H1 (cell line): ENCODE results near the gene POLR3H. TPM values are rescaled to one million over a fixed set of nuclear protein-coding genes. Genes with fewer than 3 reads are reported as not detected.

Experiments used
- CTBP2 ChIP-seq: IDR thresholded peaks from 2 replicates; pipeline ENCODE4 v1.7.0; 2011; ENCODE audit warnings: borderline replicate concordance, mild to moderate bottlenecking, moderate library complexity, mixed read lengths, low read length; ENCODE audit not compliant: insufficient read depth, insufficient read length
- RBBP5 ChIP-seq: IDR thresholded peaks from 2 replicates; pipeline ENCODE4 v1.7.1; 2012; ENCODE audit warnings: low read depth, mild to moderate bottlenecking, inconsistent platforms, low read length, moderate library complexity, borderline replicate concordance
- RFX5 ChIP-seq: IDR thresholded peaks from 2 replicates; pipeline ENCODE4 v1.6.1; 2011; ENCODE audit warnings: low read depth, low read length, improper control_type of control experiment, borderline replicate concordance
- RNF2 ChIP-seq: fragments of 200-900, 300-1000 bp; sonication (generic); IDR thresholded peaks from 2 replicates; pipeline ENCODE4 v1.7.1; 2016; ENCODE audit warnings: borderline replicate concordance, low read depth, mild to moderate bottlenecking, antibody characterized with exemption, low read length; ENCODE audit not compliant: poor library complexity, severe bottlenecking; ENCODE audit errors: missing control alignments
- TCF12 ChIP-seq: IDR thresholded peaks from 2 replicates; pipeline ENCODE4 v1.6.1; 2011; ENCODE audit warnings: low read depth, mild to moderate bottlenecking, low read length
- polyA plus RNA-seq, 7 experiments: library from polyadenylated mRNA; depleted of rRNA in 3 of 7; stranded (reverse) in 5 of 7; unstranded in 2 of 7; fragments of >200 nt in 5 of 7; fragments of 200-250 nt in 2 of 7; gene quantifications; 1 replicate in 5 of 7; 2 replicates in 1 of 7; 4 replicates in 1 of 7; pipeline versions ENCODE4 v1.2.1 to v1.2.3, GENCODE V29; 2011 to 2013; ENCODE audit warnings: missing spikeins in 2 of 7, mixed read lengths in 2 of 7
- total RNA-seq: library from RNA; stranded (reverse); fragmentation: NEBNext Ultra II Directional; extraction: Animal tissue kit (Norgen Biotek cat#: 25700); gene quantifications from 2 replicates; pipeline ENCODE4 v1.2.1, GENCODE V29; 2021
- TF ChIP-seq, protein P1 (sequence below): fragments of 300-600 bp; sonication (generic); IDR thresholded peaks from 2 replicates; pipeline ENCODE4 v1.7.1; 2012; ENCODE audit warnings: low read length, moderate library complexity, mild to moderate bottlenecking, inconsistent platforms; ENCODE audit not compliant: insufficient replicate concordance
- TF ChIP-seq, protein P2 (sequence below): IDR thresholded peaks from 2 replicates; pipeline ENCODE4 v1.6.1; 2011; ENCODE audit warnings: low read depth, mild to moderate bottlenecking, low read length; ENCODE audit not compliant: insufficient read depth
- TF ChIP-seq, protein P3 (sequence below): IDR thresholded peaks from 2 replicates; pipeline ENCODE4 v1.6.1; 2012; ENCODE audit warnings: inconsistent platforms

POLR3H gene
- total and polyA plus RNA-seq, 2 of the 8 experiments (the other 6 are each of a cell fraction or from before 2014, with no cell fraction given), result 29.7 to 39.2 TPM

DNA sequence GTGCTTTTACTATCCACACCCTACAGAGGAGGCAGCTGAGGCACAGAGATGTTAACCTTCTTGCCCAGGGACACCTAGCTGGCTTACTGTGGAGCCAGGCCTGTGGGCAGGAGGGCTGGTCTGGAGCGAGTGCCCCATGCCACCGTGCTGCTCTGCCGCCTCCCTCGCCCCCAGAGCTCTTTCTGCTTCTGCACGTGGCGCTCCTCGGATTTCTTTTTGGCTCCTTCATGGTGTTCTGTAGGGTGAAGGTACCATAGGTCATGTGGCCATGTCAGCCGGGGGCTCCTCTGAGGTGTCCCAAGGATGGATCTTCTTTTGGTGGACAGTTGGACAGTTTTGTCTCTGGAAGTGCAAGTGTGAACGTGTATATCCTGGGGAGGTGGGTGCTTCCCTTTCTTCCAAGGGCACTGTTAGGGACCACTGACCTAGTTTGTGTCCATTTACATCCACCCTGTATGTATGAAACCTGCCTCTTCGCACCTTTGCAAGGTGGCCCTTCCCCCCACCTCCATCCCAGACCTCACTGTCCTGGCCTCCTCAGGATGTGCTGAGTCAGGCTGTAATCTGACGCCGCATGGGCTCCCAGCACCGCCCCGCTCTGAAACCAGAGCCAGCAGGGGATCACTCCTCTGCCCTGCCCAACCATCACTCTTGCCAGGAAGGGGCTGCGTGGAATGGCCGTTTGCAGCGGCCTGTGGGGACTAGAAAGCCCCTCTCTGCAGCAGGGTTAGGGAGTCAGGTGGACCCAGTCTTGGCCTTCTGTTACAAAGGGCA, 31.7 kb downstream of the POLR3H start (continued):
- TF ChIP-seq, protein P1, sequence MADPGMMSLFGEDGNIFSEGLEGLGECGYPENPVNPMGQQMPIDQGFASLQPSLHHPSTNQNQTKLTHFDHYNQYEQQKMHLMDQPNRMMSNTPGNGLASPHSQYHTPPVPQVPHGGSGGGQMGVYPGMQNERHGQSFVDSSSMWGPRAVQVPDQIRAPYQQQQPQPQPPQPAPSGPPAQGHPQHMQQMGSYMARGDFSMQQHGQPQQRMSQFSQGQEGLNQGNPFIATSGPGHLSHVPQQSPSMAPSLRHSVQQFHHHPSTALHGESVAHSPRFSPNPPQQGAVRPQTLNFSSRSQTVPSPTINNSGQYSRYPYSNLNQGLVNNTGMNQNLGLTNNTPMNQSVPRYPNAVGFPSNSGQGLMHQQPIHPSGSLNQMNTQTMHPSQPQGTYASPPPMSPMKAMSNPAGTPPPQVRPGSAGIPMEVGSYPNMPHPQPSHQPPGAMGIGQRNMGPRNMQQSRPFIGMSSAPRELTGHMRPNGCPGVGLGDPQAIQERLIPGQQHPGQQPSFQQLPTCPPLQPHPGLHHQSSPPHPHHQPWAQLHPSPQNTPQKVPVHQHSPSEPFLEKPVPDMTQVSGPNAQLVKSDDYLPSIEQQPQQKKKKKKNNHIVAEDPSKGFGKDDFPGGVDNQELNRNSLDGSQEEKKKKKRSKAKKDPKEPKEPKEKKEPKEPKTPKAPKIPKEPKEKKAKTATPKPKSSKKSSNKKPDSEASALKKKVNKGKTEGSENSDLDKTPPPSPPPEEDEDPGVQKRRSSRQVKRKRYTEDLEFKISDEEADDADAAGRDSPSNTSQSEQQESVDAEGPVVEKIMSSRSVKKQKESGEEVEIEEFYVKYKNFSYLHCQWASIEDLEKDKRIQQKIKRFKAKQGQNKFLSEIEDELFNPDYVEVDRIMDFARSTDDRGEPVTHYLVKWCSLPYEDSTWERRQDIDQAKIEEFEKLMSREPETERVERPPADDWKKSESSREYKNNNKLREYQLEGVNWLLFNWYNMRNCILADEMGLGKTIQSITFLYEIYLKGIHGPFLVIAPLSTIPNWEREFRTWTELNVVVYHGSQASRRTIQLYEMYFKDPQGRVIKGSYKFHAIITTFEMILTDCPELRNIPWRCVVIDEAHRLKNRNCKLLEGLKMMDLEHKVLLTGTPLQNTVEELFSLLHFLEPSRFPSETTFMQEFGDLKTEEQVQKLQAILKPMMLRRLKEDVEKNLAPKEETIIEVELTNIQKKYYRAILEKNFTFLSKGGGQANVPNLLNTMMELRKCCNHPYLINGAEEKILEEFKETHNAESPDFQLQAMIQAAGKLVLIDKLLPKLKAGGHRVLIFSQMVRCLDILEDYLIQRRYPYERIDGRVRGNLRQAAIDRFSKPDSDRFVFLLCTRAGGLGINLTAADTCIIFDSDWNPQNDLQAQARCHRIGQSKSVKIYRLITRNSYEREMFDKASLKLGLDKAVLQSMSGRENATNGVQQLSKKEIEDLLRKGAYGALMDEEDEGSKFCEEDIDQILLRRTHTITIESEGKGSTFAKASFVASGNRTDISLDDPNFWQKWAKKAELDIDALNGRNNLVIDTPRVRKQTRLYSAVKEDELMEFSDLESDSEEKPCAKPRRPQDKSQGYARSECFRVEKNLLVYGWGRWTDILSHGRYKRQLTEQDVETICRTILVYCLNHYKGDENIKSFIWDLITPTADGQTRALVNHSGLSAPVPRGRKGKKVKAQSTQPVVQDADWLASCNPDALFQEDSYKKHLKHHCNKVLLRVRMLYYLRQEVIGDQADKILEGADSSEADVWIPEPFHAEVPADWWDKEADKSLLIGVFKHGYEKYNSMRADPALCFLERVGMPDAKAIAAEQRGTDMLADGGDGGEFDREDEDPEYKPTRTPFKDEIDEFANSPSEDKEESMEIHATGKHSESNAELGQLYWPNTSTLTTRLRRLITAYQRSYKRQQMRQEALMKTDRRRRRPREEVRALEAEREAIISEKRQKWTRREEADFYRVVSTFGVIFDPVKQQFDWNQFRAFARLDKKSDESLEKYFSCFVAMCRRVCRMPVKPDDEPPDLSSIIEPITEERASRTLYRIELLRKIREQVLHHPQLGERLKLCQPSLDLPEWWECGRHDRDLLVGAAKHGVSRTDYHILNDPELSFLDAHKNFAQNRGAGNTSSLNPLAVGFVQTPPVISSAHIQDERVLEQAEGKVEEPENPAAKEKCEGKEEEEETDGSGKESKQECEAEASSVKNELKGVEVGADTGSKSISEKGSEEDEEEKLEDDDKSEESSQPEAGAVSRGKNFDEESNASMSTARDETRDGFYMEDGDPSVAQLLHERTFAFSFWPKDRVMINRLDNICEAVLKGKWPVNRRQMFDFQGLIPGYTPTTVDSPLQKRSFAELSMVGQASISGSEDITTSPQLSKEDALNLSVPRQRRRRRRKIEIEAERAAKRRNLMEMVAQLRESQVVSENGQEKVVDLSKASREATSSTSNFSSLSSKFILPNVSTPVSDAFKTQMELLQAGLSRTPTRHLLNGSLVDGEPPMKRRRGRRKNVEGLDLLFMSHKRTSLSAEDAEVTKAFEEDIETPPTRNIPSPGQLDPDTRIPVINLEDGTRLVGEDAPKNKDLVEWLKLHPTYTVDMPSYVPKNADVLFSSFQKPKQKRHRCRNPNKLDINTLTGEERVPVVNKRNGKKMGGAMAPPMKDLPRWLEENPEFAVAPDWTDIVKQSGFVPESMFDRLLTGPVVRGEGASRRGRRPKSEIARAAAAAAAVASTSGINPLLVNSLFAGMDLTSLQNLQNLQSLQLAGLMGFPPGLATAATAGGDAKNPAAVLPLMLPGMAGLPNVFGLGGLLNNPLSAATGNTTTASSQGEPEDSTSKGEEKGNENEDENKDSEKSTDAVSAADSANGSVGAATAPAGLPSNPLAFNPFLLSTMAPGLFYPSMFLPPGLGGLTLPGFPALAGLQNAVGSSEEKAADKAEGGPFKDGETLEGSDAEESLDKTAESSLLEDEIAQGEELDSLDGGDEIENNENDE, result no peak
- TF ChIP-seq RNF2 (no peak), CTBP2 (peak; percentile 31), TCF12 (no peak), RBBP5 (0 out of 2 replicates have a peak, but pooled peaks have one; percentile 43), RFX5 (no peak)
- TF ChIP-seq, protein P2, sequence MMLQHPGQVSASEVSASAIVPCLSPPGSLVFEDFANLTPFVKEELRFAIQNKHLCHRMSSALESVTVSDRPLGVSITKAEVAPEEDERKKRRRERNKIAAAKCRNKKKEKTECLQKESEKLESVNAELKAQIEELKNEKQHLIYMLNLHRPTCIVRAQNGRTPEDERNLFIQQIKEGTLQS, result no peak
- TF ChIP-seq, protein P3, sequence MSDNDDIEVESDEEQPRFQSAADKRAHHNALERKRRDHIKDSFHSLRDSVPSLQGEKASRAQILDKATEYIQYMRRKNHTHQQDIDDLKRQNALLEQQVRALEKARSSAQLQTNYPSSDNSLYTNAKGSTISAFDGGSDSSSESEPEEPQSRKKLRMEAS, result peak; percentile 87
